Stimulated activated CD8-positive, alpha-beta memory T cell treated with anti-CD3 and anti-CD28 coated beads, Interleukin-7, amount 100 ng/mL, for 1 hour (primary cell): ENCODE results near the gene TCL1B.

Source experiments
- DNase-seq, 2 donors: peaks; one replicate each; pipeline ENCODE4 v3.0.0-alpha.2; 2020; ENCODE audit warnings: low read depth in 2 of 2

TCL1B gene

GRCh38 chr14:95667249-95667693 is 19.0 kb upstream of the TCL1B start:
- DNase-seq: no peak

- DNase-seq: no peak
Observed at GRCh38 chr14:95668235-95668772, 17.9 kb upstream of the TCL1B start.

GRCh38 chr14:95674613-95675012 is 11.6 kb upstream of the TCL1B start:
- no peak for DNase-seq

GRCh38 chr14:95675486-95675885 is 10.7 kb upstream of the TCL1B start:
- no peak for DNase-seq

GRCh38 chr14:95677179-95677835 is 8.9 kb upstream of the TCL1B start:
- DNase-seq: no peak

GRCh38 chr14:95679148-95679815 is 6.9 kb upstream of the TCL1B start:
- DNase-seq: no peak

GRCh38 chr14:95679998-95680735 is 6.1 kb upstream of the TCL1B start:
- no peak for DNase-seq

- no peak for DNase-seq
Observed at GRCh38 chr14:95681153-95681552, 5.1 kb upstream of the TCL1B start.

- DNase-seq: peak in 1 of 2 donors; percentile 5
Observed at GRCh38 chr14:95683793-95684192, 2.4 kb upstream of the TCL1B start.

GRCh38 chr14:95686935-95687334 is 709 bp downstream of the TCL1B start:
- DNase-seq: no peak

- DNase-seq: no peak
Observed at GRCh38 chr14:95689441-95689840, 3.2 kb downstream of the TCL1B start.

GRCh38 chr14:95690815-95691214 is 4.6 kb downstream of the TCL1B start:
- no peak for DNase-seq

- DNase-seq: no peak
Observed at GRCh38 chr14:95691591-95691990, 5.4 kb downstream of the TCL1B start.

GRCh38 chr14:95692109-95692508 is 5.9 kb downstream of the TCL1B start:
- DNase-seq: no peak

GRCh38 chr14:95695051-95695450 is 8.8 kb downstream of the TCL1B start:
- DNase-seq: no peak

- DNase-seq: no peak
Observed at GRCh38 chr14:95695913-95696312, 9.7 kb downstream of the TCL1B start.

GRCh38 chr14:95696741-95697140 is 10.5 kb downstream of the TCL1B start:
- DNase-seq: no peak

GRCh38 chr14:95697764-95698163 is 11.5 kb downstream of the TCL1B start:
- no peak for DNase-seq

GRCh38 chr14:95698287-95698686 is 12.1 kb downstream of the TCL1B start:
- no peak for DNase-seq

- no peak for DNase-seq
Observed at GRCh38 chr14:95699412-95699811, 13.2 kb downstream of the TCL1B start.

- no peak for DNase-seq
Observed at GRCh38 chr14:95700221-95700976, 14.2 kb downstream of the TCL1B start.

- DNase-seq: no peak
Observed at GRCh38 chr14:95701846-95702221, 15.6 kb downstream of the TCL1B start.
